Esophagus squamous epithelium (tissue), 5 donors: ENCODE measurements around the gene TUFM. TPM values are rescaled to one million over a fixed set of nuclear protein-coding genes. Genes with fewer than 3 reads are reported as not detected.

Source experiments
- DNase-seq: peaks from one replicate; lab custom pipeline; 2025; lab: John Stamatoyannopoulos, UW
- H3K27ac ChIP-seq, 4 donors: fragments of 200-600 bp; sonication (generic); one replicate each; pipeline ENCODE4 v1.5.1; 2016 to 2019; ENCODE audit warnings: mild to moderate bottlenecking in 1 of 4
- H3K27me3 ChIP-seq, 4 donors: fragments of 200-600 bp; sonication (generic); 1 replicate in 3 of 4; 2 replicates in 1 of 4; pipeline versions ENCODE4 v1.5.1 to v1.6.0; 2017 to 2021; ENCODE audit warnings: antibody characterized with exemption in 1 of 4
- H3K36me3 ChIP-seq, 3 donors: fragments of 200-600 bp; sonication (generic); one replicate each; pipeline ENCODE4 v1.5.1; 2016 to 2019
- H3K4me1 ChIP-seq, 3 donors: fragments of 200-600 bp; sonication (generic); one replicate each; pipeline ENCODE4 v1.5.1; 2017 to 2019
- H3K4me3 ChIP-seq, 4 donors: fragments of 200-600 bp; sonication (generic); 1 replicate in 3 of 4; 2 replicates in 1 of 4; pipeline ENCODE4 v1.5.1; 2016 to 2019; ENCODE audit warnings: mild to moderate bottlenecking in 2 of 4, moderate library complexity in 1 of 4
- H3K9me3 ChIP-seq, 3 donors: fragments of 200-600 bp; sonication (generic); one replicate each; pipeline ENCODE4 v1.5.1; 2016 to 2019
- CTCF ChIP-seq, 6 experiments: fragments of 450-650 bp in 4 of 6; fragments of 200-600 bp in 2 of 6; sonication (generic) in 2 of 6; IDR thresholded peaks; one replicate each; pipeline ENCODE4 v1.5.1; 2016 to 2019; ENCODE audit warnings: antibody characterized with exemption in 6 of 6, mild to moderate bottlenecking in 4 of 6, moderate library complexity in 4 of 6
- POLR2A ChIP-seq, 4 donors: fragments of 450-650 bp; IDR thresholded peaks; one replicate each; pipeline ENCODE4 v1.6.1; 2017; ENCODE audit warnings: antibody characterized with exemption in 4 of 4, mild to moderate bottlenecking in 4 of 4, moderate library complexity in 3 of 4
- WGBS, 2 donors: methylation state at CpG; one replicate each; pipeline ENCODE4 v1.1.5; 2018; 5-methylcytosine and 5-hydroxymethylcytosine counted together
- intact Hi-C: fragments of 100-400 bp; cut with DNase I; formaldehyde crosslinking; loops from one replicate; pipeline ENCODE4 v1.15.0; 2022
- total RNA-seq, 4 donors: library from RNA; depleted of rRNA; stranded (reverse); fragments of >200 nt; gene quantifications; one replicate each; pipeline ENCODE4 v1.1.0, GENCODE V29; 2016
- donor health status: DM: yes; HTN: yes; CAD: no.

The TUFM gene
- total RNA-seq, 4 donors from 2014 or later: 105 to 143 (median 121) TPM

DNA sequence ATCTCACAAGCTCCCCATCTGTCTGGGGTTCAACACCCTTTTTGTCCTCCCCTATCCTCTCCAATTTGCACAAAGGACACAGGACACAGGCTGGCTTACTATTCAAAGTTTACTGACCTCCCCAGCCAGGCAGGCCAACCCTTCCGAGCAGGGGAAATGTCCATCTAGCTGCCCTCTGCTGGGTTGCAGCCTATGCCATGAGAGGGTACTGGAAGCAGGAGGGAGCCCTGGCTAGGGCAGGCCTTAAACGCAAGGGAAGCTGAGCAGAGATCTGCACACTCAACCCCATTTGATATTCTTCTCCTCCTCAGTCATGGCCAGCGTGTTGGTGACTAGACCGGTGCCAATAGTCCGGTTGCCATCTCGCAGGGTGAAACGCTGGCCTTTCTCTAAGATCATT is 3.5 kb downstream of the TUFM start:
- no peak for DNase-seq
- WGBS, 2 donors: 85 to 93% methylated on average over 5 to 6 of the region's 7 CpGs
- H3K4me1 ChIP-seq: peaks cover 17 to 29% (median 20%) of the 10 kb centered on the region in 3 donors
- H3K27ac ChIP-seq: no peak overlapping the region
- peaks cover 16 to 61% (median 34%) of the 10 kb centered on the region in 3 donors for H3K36me3 ChIP-seq
- TF ChIP-seq POLR2A (IDR thresholded peaks at IDR 0.05): no peak
- no peak for TF ChIP-seq CTCF (IDR thresholded peaks at IDR 0.05)
- no peak overlapping the region for H3K4me3 ChIP-seq
- H3K27me3 ChIP-seq: no peaks in the 10 kb centered on the region
- no peaks in the 10 kb centered on the region for H3K9me3 ChIP-seq
- intact Hi-C loops: loop anchor here (2.0 kb wide), 1 partner anchor 32 kb away; no protein-coding TSS in a partner anchor

DNA sequence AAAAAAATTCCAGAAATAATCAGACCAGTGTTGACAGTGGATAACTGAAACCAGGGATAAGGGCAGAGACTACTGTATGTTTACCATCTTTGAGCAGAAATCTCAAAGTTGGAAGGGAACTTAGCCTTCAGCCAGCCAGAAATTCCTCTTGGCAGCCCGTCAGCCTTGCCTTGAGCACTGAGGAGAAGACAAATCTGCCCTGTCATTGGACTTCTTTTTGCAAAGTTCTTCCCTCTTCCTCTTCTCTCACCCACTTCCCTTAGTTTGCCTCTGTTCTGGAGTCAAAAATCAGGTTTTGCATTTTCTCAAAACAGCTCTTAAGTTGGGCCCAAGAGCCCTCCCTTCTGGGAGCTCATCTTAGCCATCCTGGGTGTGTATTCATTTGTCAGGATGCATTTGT is 6.2 kb downstream of the TUFM start:
- Histone ChIP-seq H3K36me3 (peaks cover 38 to 87% (median 61%) of the 10 kb centered on the region in 3 donors), H3K27me3 (no peaks in the 10 kb centered on the region), H3K9me3 (no peaks in the 10 kb centered on the region), H3K27ac (peak overlapping the region in 1 of 4 donors; percentile 48), H3K4me3 (no peak overlapping the region), H3K4me1 (peaks cover 3 to 9% (median 4%) of the 10 kb centered on the region in 3 donors)
- no peak for TF ChIP-seq POLR2A (IDR thresholded peaks at IDR 0.05)
- no peak for TF ChIP-seq CTCF (IDR thresholded peaks at IDR 0.05)
- no peak for DNase-seq
- intact Hi-C loops: no loop called here
- WGBS, 2 donors: 14 to 25% methylated on average over 1 of the region's 1 CpG

DNA sequence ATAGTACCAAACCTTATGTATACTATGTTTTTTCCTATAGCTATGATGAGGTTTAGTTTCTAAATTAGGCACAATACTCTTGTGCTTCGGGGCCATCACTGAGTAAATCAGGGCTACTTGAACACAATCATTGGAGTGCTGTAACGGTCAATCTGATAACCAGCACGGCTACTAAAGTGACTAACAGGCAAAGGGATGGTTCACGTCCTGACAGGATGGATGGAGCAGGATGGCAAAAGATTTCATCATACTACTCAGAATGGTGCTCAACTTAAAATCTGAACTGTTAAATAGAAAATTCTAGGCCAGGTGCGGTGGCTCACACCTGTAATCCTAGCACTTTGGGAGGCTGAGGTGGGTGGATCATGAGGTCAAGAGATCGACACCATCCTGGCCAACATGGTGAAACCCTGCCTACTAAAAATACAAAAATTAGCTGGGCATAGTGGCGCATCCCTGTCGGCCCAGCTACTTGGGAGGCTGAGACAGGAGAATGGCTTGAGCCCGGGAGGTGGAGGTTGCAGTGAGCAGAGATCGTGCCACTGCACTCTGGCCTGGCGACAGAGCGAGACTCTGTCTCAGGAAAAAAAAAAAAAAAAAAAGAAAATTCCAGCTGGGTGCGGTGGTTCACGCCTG is 7.0 kb downstream of the TUFM start:
- peaks cover 34 to 87% (median 61%) of the 10 kb centered on the region in 3 donors for H3K36me3 ChIP-seq
- peak overlapping the region in 1 of 4 donors; percentile 48 for H3K27ac ChIP-seq
- no peak for DNase-seq
- no peaks in the 10 kb centered on the region for H3K9me3 ChIP-seq
- TF ChIP-seq POLR2A (IDR thresholded peaks at IDR 0.05) (no peak), CTCF (IDR thresholded peaks at IDR 0.05) (no peak)
- intact Hi-C loops: no loop called here
- no peaks in the 10 kb centered on the region for H3K27me3 ChIP-seq
- H3K4me1 ChIP-seq: peaks cover 0 to 1% (median 0%) of the 10 kb centered on the region in 3 donors
- no peak overlapping the region for H3K4me3 ChIP-seq
- 88 to 95% methylated on average over 11 to 14 of the region's 14 CpGs for WGBS, 2 donors

DNA sequence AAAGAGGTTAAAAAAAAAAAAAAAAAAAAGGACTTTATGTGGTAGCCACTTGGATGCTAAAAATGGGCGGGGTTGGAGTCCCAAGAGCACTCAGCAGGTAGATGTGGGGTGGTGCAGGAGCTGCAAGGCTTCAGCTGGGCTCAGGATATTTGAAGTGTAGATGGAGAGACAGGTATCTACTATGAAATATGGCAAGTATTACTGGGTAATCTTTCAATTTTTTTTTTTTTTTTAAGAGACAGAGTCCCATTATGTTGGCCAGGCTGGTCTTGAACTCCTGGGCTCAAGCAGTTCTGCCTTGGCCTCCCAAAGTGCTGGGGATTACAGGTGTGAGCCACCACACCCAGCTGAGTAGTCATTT is 7.6 kb downstream of the TUFM start:
- TF ChIP-seq POLR2A (IDR thresholded peaks at IDR 0.05): no peak
- no peak for TF ChIP-seq CTCF (IDR thresholded peaks at IDR 0.05)
- Histone ChIP-seq H3K36me3 (peaks cover 31 to 87% (median 60%) of the 10 kb centered on the region in 3 donors), H3K9me3 (no peaks in the 10 kb centered on the region), H3K27me3 (no peaks in the 10 kb centered on the region), H3K27ac (no peak overlapping the region), H3K4me1 (no peaks in the 10 kb centered on the region), H3K4me3 (no peak overlapping the region)
- 93 to 97% methylated on average over 1 of the region's 1 CpG for WGBS, 2 donors
- intact Hi-C loops: no loop called here
- DNase-seq: no peak

DNA sequence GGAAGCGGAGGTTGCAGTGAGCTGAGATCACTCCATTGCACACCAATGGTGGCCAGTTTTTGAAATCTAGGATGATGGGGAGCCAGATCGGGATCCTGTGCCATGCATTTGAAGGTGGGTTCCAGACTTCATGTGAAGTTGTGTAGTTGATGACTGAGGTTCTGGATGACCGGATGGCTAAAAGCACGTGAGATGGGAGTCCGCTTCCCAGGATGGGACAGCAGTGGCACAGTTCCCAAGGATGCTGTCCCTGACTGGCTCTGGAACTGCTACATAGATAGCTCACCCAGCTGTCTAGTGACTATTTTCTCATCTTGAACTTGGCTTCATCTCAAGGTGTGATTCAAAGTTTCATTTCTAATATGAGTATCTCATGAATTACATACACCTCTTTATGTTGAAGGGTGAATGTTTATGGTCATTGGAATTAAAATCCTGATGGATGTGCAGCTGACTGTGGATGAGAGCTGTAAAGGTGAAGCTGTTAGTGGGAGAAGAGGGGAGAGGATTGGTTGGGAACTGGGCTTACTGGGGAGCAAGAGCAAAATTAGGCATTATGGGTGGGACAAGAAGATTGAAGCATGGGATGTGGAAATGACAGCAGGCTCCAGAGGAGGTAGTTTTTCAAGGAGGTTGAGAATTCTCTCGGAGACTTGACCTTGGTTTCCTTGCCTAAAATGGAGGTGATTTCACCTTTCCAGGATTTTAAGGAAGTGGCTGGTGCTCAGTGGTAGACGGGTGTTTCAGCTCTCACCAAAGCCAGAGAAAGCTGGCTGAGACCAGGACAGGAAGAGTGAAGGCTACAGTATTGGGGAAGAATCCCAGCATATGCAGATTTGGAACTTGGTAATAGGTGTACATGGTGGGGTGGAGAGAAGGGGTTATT is 8.2 kb downstream of the TUFM start:
- Histone ChIP-seq H3K27me3 (no peaks in the 10 kb centered on the region), H3K4me3 (no peak overlapping the region), H3K36me3 (peaks cover 34 to 87% (median 62%) of the 10 kb centered on the region in 3 donors), H3K4me1 (no peaks in the 10 kb centered on the region), H3K27ac (no peak overlapping the region), H3K9me3 (no peaks in the 10 kb centered on the region)
- intact Hi-C loops: no loop called here
- TF ChIP-seq POLR2A (IDR thresholded peaks at IDR 0.05) (no peak), CTCF (IDR thresholded peaks at IDR 0.05) (no peak)
- DNase-seq: no peak
- 90 to 93% methylated on average over 7 of the region's 7 CpGs for WGBS, 2 donors
